GM21526 (cell line): ENCODE results near the gene RRM2.
"Not testable (repeated sequence)": the region's sequence is repeated elsewhere in the genome, so short reads cannot be mapped to it uniquely, and the experiment has no call there.

ENCODE experiments used
- ATAC-seq: cut with Tn5 transposase; IDR thresholded peaks from one replicate; pipeline ENCODE4 v1.9.1; 2021; ENCODE audit warnings: moderate library complexity; ENCODE audit not compliant: unreplicated experiment, low FRiP score

Gene RRM2

GRCh38 chr2:10089565-10090190 is 32.9 kb upstream of the RRM2 start:
- no peak for ATAC-seq

GRCh38 chr2:10091182-10091888 is 31.2 kb upstream of the RRM2 start:
- ATAC-seq, result no peak

GRCh38 chr2:10091889-10092244 is 30.7 kb upstream of the RRM2 start:
- not testable (repeated sequence) for ATAC-seq

- no peak for ATAC-seq
These were observed 28.2 kb upstream of the RRM2 start for GRCh38 chr2:10094271-10094814.

- no peak for ATAC-seq
These were observed 27.4 kb upstream of the RRM2 start for GRCh38 chr2:10095175-10095574.

GRCh38 chr2:10096641-10097040 is 25.9 kb upstream of the RRM2 start:
- no peak for ATAC-seq

GRCh38 chr2:10097352-10098148 is 25.0 kb upstream of the RRM2 start:
- ATAC-seq, result no peak

- no peak for ATAC-seq
These were observed 21.0 kb upstream of the RRM2 start for GRCh38 chr2:10101491-10101890.

GRCh38 chr2:10103179-10103578 is 19.4 kb upstream of the RRM2 start:
- no peak for ATAC-seq

- ATAC-seq, result not testable (repeated sequence)
These were observed 17.6 kb upstream of the RRM2 start for GRCh38 chr2:10104906-10105305.

- ATAC-seq, result no peak
These were observed 13.2 kb upstream of the RRM2 start for GRCh38 chr2:10109311-10109710.

GRCh38 chr2:10119027-10119325 is 3.6 kb upstream of the RRM2 start:
- ATAC-seq, result no peak

- ATAC-seq, result no peak
These were observed 2.9 kb upstream of the RRM2 start for GRCh38 chr2:10119601-10120157.

- peak; percentile 58 for ATAC-seq
These were observed 2.2 kb upstream of the RRM2 start for GRCh38 chr2:10120158-10120876.

- ATAC-seq, result no peak
These were observed 1.5 kb upstream of the RRM2 start for GRCh38 chr2:10120877-10121574.

GRCh38 chr2:10123281-10123680 is 742 bp downstream of the RRM2 start:
- ATAC-seq, result no peak

- ATAC-seq, result no peak
These were observed 2.1 kb downstream of the RRM2 start for GRCh38 chr2:10124538-10125045.

GRCh38 chr2:10125842-10126631 is 3.5 kb downstream of the RRM2 start:
- no peak for ATAC-seq

- ATAC-seq, result no peak
These were observed 4.1 kb downstream of the RRM2 start for GRCh38 chr2:10126632-10127026.
